ENCODE data around the gene PDE2A.

- TF ChIP-seq POLR2AphosphoS5 (IDR thresholded peaks at IDR 0.05; ENCODE audit: low read depth, low read length) (no peak), POLR2A (IDR thresholded peaks at IDR 0.05; ENCODE audit: low read depth, low read length) (no peak), TAF1 (IDR thresholded peaks at IDR 0.05; ENCODE audit: borderline replicate concordance, low read depth, low read length) (no peak)
These were observed 38.0 kb upstream of the PDE2A start for GRCh38 chr11:72712168-72712751.
